HPDE6-E6E7 (cell line): Measurements from ENCODE around the gene ZDHHC7.
"Not testable (repeated sequence)": the region's sequence is repeated elsewhere in the genome, so short reads cannot be mapped to it uniquely, and the experiment has no call there.

ENCODE experiments used
- DNase-seq: peaks from one replicate; pipeline ENCODE4 v3.0.0; 2011; ENCODE audit warnings: missing footprints; ENCODE audit errors: extremely low spot score

The ZDHHC7 gene

GRCh38 chr16:85042606-85043005 is 31.3 kb upstream of the ZDHHC7 start:
- no peak for DNase-seq

GRCh38 chr16:85042167-85042526 is 30.8 kb upstream of the ZDHHC7 start:
- no peak for DNase-seq

- no peak for DNase-seq
These were observed 30.2 kb upstream of the ZDHHC7 start for GRCh38 chr16:85041219-85042166.

GRCh38 chr16:85040685-85041084 is 29.4 kb upstream of the ZDHHC7 start:
- DNase-seq = no peak

GRCh38 chr16:85037721-85038120 is 26.4 kb upstream of the ZDHHC7 start:
- no peak for DNase-seq

- DNase-seq = peak; percentile 86
These were observed 25.7 kb upstream of the ZDHHC7 start for GRCh38 chr16:85037050-85037410.

- no peak for DNase-seq
These were observed 25.1 kb upstream of the ZDHHC7 start for GRCh38 chr16:85036236-85037049.

GRCh38 chr16:85034591-85035433 is 23.5 kb upstream of the ZDHHC7 start:
- no peak for DNase-seq

GRCh38 chr16:85033171-85033570 is 21.8 kb upstream of the ZDHHC7 start:
- DNase-seq = no peak

- not testable (repeated sequence) for DNase-seq
These were observed 20.9 kb upstream of the ZDHHC7 start for GRCh38 chr16:85032187-85032586.

GRCh38 chr16:85031451-85031850 is 20.1 kb upstream of the ZDHHC7 start:
- no peak for DNase-seq

- no peak for DNase-seq
These were observed 18.7 kb upstream of the ZDHHC7 start for GRCh38 chr16:85029981-85030401.

GRCh38 chr16:85029408-85029784 is 18.1 kb upstream of the ZDHHC7 start:
- DNase-seq = no peak

GRCh38 chr16:85028685-85029407 is 17.5 kb upstream of the ZDHHC7 start:
- DNase-seq = peak; percentile 97

GRCh38 chr16:85027958-85028684 is 16.8 kb upstream of the ZDHHC7 start:
- no peak for DNase-seq

GRCh38 chr16:85027349-85027957 is 16.1 kb upstream of the ZDHHC7 start, which contains the start of gene KIAA0513:
Gene KIAA0513 (plus strand): TSS chr16:85027795. CDS start chr16:85067072, 39,277 bp downstream.
- peak; percentile 92 for DNase-seq

- no peak for DNase-seq
These were observed 15.4 kb upstream of the ZDHHC7 start for GRCh38 chr16:85026703-85027102.

- no peak for DNase-seq
These were observed 14.7 kb upstream of the ZDHHC7 start for GRCh38 chr16:85025781-85026653.

- no peak for DNase-seq
These were observed 8.4 kb upstream of the ZDHHC7 start for GRCh38 chr16:85019659-85020245.
